Fibroblast of lung (primary cell): ENCODE results near the gene ADRM1. TPM values are rescaled to one million over a fixed set of nuclear protein-coding genes. Genes with fewer than 3 reads are reported as not detected.

ENCODE experiments used
- DNase-seq, 2 donors: peaks; one replicate each; pipeline versions ENCODE4 v3.0.0 to v3.0.0-alpha.2; 2010; ENCODE audit warnings: low read depth in 2 of 2
- H2AFZ ChIP-seq: 2 replicates; pipeline ENCODE4 v1.5.1; 2012; ENCODE audit warnings: low read length, control low read depth, inconsistent platforms
- H3K27ac ChIP-seq: 2 replicates; pipeline ENCODE4 v1.5.1; 2011; ENCODE audit warnings: low read length, control low read depth; ENCODE audit not compliant: insufficient read depth
- H3K27me3 ChIP-seq: 2 replicates; pipeline ENCODE4 v1.5.1; 2011; ENCODE audit warnings: mild to moderate bottlenecking, low read length; ENCODE audit not compliant: control insufficient read depth, insufficient read depth
- H3K36me3 ChIP-seq: 2 replicates; pipeline ENCODE4 v1.5.1; 2011; ENCODE audit warnings: low read length; ENCODE audit not compliant: control insufficient read depth, insufficient read depth
- H3K4me1 ChIP-seq: 2 replicates; pipeline ENCODE4 v1.5.1; 2011; ENCODE audit warnings: low read length; ENCODE audit not compliant: control insufficient read depth, insufficient read depth; ENCODE audit errors: extremely low read depth
- H3K4me2 ChIP-seq: 2 replicates; pipeline ENCODE4 v1.5.1; 2011; ENCODE audit warnings: low read length, control low read depth; ENCODE audit not compliant: insufficient read depth; ENCODE audit errors: extremely low read depth
- H3K4me3 ChIP-seq, 4 experiments: fragments of 200-600 bp in 1 of 4; sonication (generic) in 1 of 4; replicated peaks in 1 of 4; 2 replicates each; pipeline ENCODE4 v1.5.1; 2011 to 2016; ENCODE audit warnings: low read length in 4 of 4, low read depth in 3 of 4, mild to moderate bottlenecking in 3 of 4, control low read depth in 2 of 4, inconsistent platforms in 1 of 4, mixed read lengths in 1 of 4; ENCODE audit not compliant: insufficient read depth in 1 of 4; ENCODE audit errors: control extremely low read depth in 1 of 4
- H3K79me2 ChIP-seq: 2 replicates; pipeline ENCODE4 v1.5.1; 2012; ENCODE audit warnings: mild to moderate bottlenecking, low read length, inconsistent platforms; ENCODE audit not compliant: control insufficient read depth, insufficient read depth
- H3K9ac ChIP-seq: 2 replicates; pipeline ENCODE4 v1.5.1; 2011; ENCODE audit warnings: mild to moderate bottlenecking, low read length, control low read depth; ENCODE audit not compliant: insufficient read depth
- H3K9me3 ChIP-seq: 2 replicates; pipeline ENCODE4 v1.5.1; 2012; ENCODE audit warnings: low read depth, low read length; ENCODE audit not compliant: control insufficient read depth, insufficient read depth
- H4K20me1 ChIP-seq: 2 replicates; pipeline ENCODE4 v1.5.1; 2011; ENCODE audit warnings: low read length; ENCODE audit not compliant: control insufficient read depth, insufficient read depth; ENCODE audit errors: extremely low read depth
- CTCF ChIP-seq, 2 donors: IDR thresholded peaks in 1 of 2; conservative IDR thresholded peaks in 1 of 2; 1 replicate in 1 of 2; 2 replicates in 1 of 2; pipeline ENCODE4 v1.5.1; 2011 to 2012; ENCODE audit warnings: low read length in 2 of 2, control low read depth in 1 of 2, inconsistent platforms in 1 of 2, low read depth in 1 of 2, mild to moderate bottlenecking in 1 of 2
- EZH2 ChIP-seq: IDR thresholded peaks from 2 replicates; pipeline ENCODE4 v1.5.1; 2012; ENCODE audit warnings: low read length, control low read depth, mild to moderate bottlenecking; ENCODE audit errors: missing control alignments
- polyA plus RNA-seq, 2 donors: library from polyadenylated mRNA; depleted of rRNA in 1 of 2; stranded (reverse) in 1 of 2; unstranded in 1 of 2; fragments of >200 nt; gene quantifications; 2 replicates each; pipeline ENCODE4 v1.2.1, GENCODE V29; 2011 to 2012; ENCODE audit warnings: missing spikeins in 1 of 2
- total RNA-seq: library from RNA; depleted of rRNA; stranded (reverse); fragments of >200 nt; gene quantifications from 2 replicates; pipeline ENCODE4 v1.2.1, GENCODE V29; 2014

ADRM1 gene
- total and polyA plus RNA-seq, 2 donors (not counting 1 experiment from before 2014, with no cell fraction given), result 41.2 to 71.3 TPM

GRCh38 chr20:62275219-62275618, 27.6 kb upstream of the ADRM1 start:
- H3K4me1 ChIP-seq, result no peaks in the 10 kb centered on the region
- H3K4me3 ChIP-seq, result no peak overlapping the region
- H3K27ac ChIP-seq, result no peak overlapping the region
- no peaks in the 10 kb centered on the region for H3K27me3 ChIP-seq
- no peaks in the 10 kb centered on the region for H3K9me3 ChIP-seq
- no peak overlapping the region for H3K4me2 ChIP-seq
- H3K9ac ChIP-seq, result no peak overlapping the region
- no peaks in the 10 kb centered on the region for H4K20me1 ChIP-seq
- no peak for TF ChIP-seq EZH2
- no peak for TF ChIP-seq CTCF (conservative IDR thresholded peaks at IDR 0.05 in 1 of 2, IDR thresholded peaks at IDR 0.05 in 1 of 2; ENCODE audit: low read depth in 1 of 2, low read length in 2 of 2)
- H3K36me3 ChIP-seq, result peaks cover 3% of the 10 kb centered on the region
- DNase-seq, result no peak
- no peaks in the 10 kb centered on the region for H3K79me2 ChIP-seq
- H2AFZ ChIP-seq, result no peak overlapping the region

GRCh38 chr20:62276439-62276838, 26.4 kb upstream of the ADRM1 start:
- no peaks in the 10 kb centered on the region for H4K20me1 ChIP-seq
- TF ChIP-seq EZH2 (no peak), CTCF (conservative IDR thresholded peaks at IDR 0.05 in 1 of 2, IDR thresholded peaks at IDR 0.05 in 1 of 2; ENCODE audit: low read depth in 1 of 2, low read length in 2 of 2) (no peak)

GRCh38 chr20:62277253-62277652, 25.5 kb upstream of the ADRM1 start:
- Histone ChIP-seq H3K9me3 (no peaks in the 10 kb centered on the region), H3K9ac (no peak overlapping the region), H3K27ac (no peak overlapping the region), H3K36me3 (peaks cover 4% of the 10 kb centered on the region), H3K4me3 (no peak overlapping the region), H2AFZ (no peak overlapping the region), H3K4me2 (no peak overlapping the region), H3K79me2 (no peaks in the 10 kb centered on the region), H3K27me3 (no peaks in the 10 kb centered on the region), H4K20me1 (no peaks in the 10 kb centered on the region), H3K4me1 (no peaks in the 10 kb centered on the region)
- no peak for DNase-seq
- TF ChIP-seq CTCF (conservative IDR thresholded peaks at IDR 0.05 in 1 of 2, IDR thresholded peaks at IDR 0.05 in 1 of 2; ENCODE audit: low read depth in 1 of 2, low read length in 2 of 2), result no peak
- no peak for TF ChIP-seq EZH2

More at GRCh38 chr20:62276439-62276838, 26.4 kb upstream of the ADRM1 start:
- Histone ChIP-seq H3K4me1 (no peaks in the 10 kb centered on the region), H3K36me3 (peaks cover 8% of the 10 kb centered on the region), H3K9me3 (no peaks in the 10 kb centered on the region), H3K4me2 (no peak overlapping the region), H3K27me3 (no peaks in the 10 kb centered on the region), H3K4me3 (no peak overlapping the region), H3K79me2 (no peaks in the 10 kb centered on the region), H3K27ac (no peak overlapping the region), H2AFZ (no peak overlapping the region), H3K9ac (no peak overlapping the region)
- no peak for DNase-seq
